Measurements from ENCODE around the gene CARD11. TPM values are rescaled to one million over a fixed set of nuclear protein-coding genes. Genes with fewer than 3 reads are reported as not detected.

The CARD11 gene
- total RNA-seq, 3 donors from 2014 or later = 0.80 to 2.9 (median 2.0) TPM

DNA sequence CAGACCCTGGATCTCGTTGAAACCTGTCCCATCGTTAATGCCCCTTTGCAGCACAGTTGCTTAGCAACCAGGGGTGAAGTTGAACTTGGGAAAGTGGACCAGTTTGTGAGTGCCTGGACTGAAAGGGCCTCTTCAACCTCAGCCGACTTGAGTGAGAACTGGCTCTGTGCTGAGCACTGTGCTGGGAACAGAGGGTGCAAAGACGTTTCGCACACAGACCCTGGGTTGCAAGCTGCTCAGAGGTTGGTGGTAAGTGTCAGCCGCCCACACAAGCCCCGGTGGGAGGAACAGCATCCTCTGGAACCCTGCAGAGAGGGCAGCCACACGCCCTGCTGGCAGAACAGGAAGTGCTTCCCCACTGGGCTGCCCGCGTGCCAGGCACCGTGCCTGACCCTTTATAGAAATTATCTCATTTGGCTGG, 89.2 kb downstream of the CARD11 start:
- Histone ChIP-seq H3K36me3 (no peaks in the 10 kb centered on the region), H3K4me1 (no peaks in the 10 kb centered on the region), H3K27me3 (no peaks in the 10 kb centered on the region), H3K4me3 (no peak overlapping the region), H3K9me3 (no peaks in the 10 kb centered on the region), H3K27ac (no peak overlapping the region)
- no peak for TF ChIP-seq POLR2AphosphoS5 (IDR thresholded peaks at IDR 0.05)
- TF ChIP-seq, protein P1, sequence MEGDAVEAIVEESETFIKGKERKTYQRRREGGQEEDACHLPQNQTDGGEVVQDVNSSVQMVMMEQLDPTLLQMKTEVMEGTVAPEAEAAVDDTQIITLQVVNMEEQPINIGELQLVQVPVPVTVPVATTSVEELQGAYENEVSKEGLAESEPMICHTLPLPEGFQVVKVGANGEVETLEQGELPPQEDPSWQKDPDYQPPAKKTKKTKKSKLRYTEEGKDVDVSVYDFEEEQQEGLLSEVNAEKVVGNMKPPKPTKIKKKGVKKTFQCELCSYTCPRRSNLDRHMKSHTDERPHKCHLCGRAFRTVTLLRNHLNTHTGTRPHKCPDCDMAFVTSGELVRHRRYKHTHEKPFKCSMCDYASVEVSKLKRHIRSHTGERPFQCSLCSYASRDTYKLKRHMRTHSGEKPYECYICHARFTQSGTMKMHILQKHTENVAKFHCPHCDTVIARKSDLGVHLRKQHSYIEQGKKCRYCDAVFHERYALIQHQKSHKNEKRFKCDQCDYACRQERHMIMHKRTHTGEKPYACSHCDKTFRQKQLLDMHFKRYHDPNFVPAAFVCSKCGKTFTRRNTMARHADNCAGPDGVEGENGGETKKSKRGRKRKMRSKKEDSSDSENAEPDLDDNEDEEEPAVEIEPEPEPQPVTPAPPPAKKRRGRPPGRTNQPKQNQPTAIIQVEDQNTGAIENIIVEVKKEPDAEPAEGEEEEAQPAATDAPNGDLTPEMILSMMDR (IDR thresholded peaks at IDR 0.05) = no peak
- no peak for TF ChIP-seq POLR2A (IDR thresholded peaks at IDR 0.05)
- peak in 1 of 2 donors; percentile 36 for DNase-seq (ENCODE audit: low spot score in 2 of 2)
- intact Hi-C loops (cut with DNase I; ENCODE audit: low total_unique reads) = no loop called here

DNA sequence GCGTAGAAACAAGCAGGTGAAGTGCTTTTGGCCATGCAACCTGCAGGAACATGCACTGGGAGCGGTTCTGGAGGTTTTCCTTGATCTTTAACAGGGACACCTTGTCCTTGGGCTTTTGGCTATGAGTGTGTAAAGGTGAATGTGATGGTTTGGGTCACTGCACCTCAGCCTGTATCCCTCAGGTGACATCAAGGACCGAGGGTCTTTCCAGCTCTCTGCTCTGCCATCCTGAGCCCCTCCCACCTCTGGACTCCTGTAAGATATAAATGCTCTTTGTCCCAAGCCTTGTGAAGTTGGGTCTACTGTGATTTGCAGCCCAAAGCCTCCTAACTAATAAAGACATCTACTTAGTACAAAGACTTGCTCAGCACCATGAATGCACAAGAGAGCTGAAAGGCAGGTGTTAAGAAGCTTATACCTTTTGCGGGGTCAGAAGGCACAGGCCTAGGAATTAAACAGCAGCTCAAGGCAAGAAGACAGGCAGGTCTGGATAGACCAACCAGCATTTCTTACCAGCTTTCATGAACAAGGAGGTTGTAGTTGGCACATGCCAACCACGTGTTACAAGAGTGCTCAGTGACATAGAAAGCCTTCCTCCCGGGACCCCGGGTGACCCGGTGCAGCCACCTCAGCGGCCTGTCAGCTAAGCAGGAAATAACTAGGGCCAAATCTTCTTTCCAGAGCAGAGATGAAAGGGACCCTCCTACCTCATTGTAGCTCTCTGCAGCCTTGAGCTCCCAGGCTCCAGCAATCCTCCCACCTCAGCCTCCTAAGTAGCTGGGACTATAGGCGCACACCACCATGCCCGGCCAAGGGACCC, 89.9 kb downstream of the CARD11 start:
- no peak for TF ChIP-seq POLR2AphosphoS5 (IDR thresholded peaks at IDR 0.05)
- TF ChIP-seq, protein P1 (IDR thresholded peaks at IDR 0.05) = no peak
- no peak for TF ChIP-seq POLR2A (IDR thresholded peaks at IDR 0.05)
- Histone ChIP-seq H3K9me3 (no peaks in the 10 kb centered on the region), H3K36me3 (no peaks in the 10 kb centered on the region), H3K4me1 (no peaks in the 10 kb centered on the region), H3K27ac (no peak overlapping the region), H3K4me3 (no peak overlapping the region), H3K27me3 (no peaks in the 10 kb centered on the region)
- peak in 1 of 2 donors; percentile 10 for DNase-seq (ENCODE audit: low spot score in 2 of 2)
- intact Hi-C loops (cut with DNase I; ENCODE audit: low total_unique reads) = no loop called here

DNA sequence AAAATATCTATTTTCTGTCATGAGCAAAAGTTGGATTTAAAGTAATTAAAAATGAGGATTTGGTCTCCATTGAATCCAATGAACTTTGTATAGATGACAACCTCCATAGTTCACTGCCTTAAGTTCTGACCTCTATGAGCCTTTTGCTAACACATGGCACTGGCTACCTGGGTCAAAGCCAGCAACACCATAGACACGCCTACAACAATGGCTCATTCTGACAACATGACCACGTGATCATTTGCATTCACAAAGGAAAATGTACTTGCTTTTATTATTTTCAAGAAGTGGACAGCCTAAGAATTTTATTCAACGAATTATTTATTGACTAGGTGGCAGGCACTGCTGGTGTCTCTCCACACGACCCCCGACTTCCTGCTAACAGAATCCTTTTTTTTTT, 90.6 kb downstream of the CARD11 start:
- no peaks in the 10 kb centered on the region for H3K9me3 ChIP-seq
- no peak for DNase-seq (ENCODE audit: low spot score in 2 of 2)
- no peaks in the 10 kb centered on the region for H3K36me3 ChIP-seq
- H3K27me3 ChIP-seq = no peaks in the 10 kb centered on the region
- no peak overlapping the region for H3K4me3 ChIP-seq
- TF ChIP-seq POLR2AphosphoS5 (IDR thresholded peaks at IDR 0.05) (no peak), POLR2A (IDR thresholded peaks at IDR 0.05) (no peak)
- TF ChIP-seq, protein P1 (IDR thresholded peaks at IDR 0.05) = no peak
- no peaks in the 10 kb centered on the region for H3K4me1 ChIP-seq
- H3K27ac ChIP-seq = no peak overlapping the region
- intact Hi-C loops (cut with DNase I; ENCODE audit: low total_unique reads) = no loop called here

DNA sequence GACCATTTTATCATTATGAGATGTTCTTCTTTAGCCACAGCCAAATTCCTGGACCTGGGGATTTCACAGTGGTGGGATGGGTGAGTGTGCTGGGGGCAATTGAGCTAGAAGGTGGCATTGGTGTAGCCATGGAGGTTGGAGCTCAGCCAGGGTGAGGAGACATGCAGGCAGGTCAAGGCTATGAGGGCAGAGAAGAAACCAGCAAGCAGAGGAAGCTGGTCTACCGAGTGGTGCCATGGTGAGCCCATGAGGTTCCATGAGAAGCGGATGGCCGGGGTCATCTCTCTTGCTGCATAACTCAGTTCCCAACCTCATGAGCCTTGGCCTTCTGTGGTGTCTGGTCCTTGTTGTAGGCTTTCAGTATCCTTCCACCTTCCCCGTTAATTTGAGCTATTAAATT, 91.4 kb downstream of the CARD11 start:
- no peaks in the 10 kb centered on the region for H3K27me3 ChIP-seq
- H3K4me3 ChIP-seq = no peak overlapping the region
- no peak overlapping the region for H3K27ac ChIP-seq
- no peak for TF ChIP-seq POLR2AphosphoS5 (IDR thresholded peaks at IDR 0.05)
- TF ChIP-seq, protein P1 (IDR thresholded peaks at IDR 0.05) = no peak
- TF ChIP-seq POLR2A (IDR thresholded peaks at IDR 0.05) = no peak
- DNase-seq (ENCODE audit: low spot score in 2 of 2) = peak in 1 of 2 donors; percentile 24
- no peaks in the 10 kb centered on the region for H3K9me3 ChIP-seq
- intact Hi-C loops (cut with DNase I; ENCODE audit: low total_unique reads) = no loop called here
- H3K4me1 ChIP-seq = no peaks in the 10 kb centered on the region
- H3K36me3 ChIP-seq = no peaks in the 10 kb centered on the region

DNA sequence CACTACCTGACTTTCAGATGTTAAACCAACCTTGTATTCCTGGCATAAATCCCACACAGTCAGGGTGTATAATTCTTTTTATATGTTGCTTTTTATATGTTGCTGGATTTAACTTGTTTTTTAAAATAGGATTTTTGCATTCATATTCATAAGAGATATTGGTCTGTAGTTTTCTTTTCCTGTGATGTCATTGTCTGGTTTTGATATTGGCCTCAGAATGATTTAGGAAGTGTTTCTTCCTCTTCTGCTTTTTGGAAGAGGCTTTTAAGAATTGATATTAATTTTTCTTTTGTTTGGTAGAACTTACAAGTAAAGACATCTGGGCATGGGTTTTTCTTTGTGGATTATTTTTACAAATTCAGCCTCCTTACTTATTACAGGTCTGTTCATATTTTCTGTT, 93.1 kb downstream of the CARD11 start:
- no peaks in the 10 kb centered on the region for H3K27me3 ChIP-seq
- no peak for DNase-seq (ENCODE audit: low spot score in 2 of 2)
- intact Hi-C loops (cut with DNase I; ENCODE audit: low total_unique reads) = no loop called here
- no peaks in the 10 kb centered on the region for H3K4me1 ChIP-seq
- no peaks in the 10 kb centered on the region for H3K36me3 ChIP-seq
- no peaks in the 10 kb centered on the region for H3K9me3 ChIP-seq
- H3K4me3 ChIP-seq = no peak overlapping the region
- no peak overlapping the region for H3K27ac ChIP-seq
- TF ChIP-seq, protein P1 (IDR thresholded peaks at IDR 0.05) = no peak
- TF ChIP-seq POLR2AphosphoS5 (IDR thresholded peaks at IDR 0.05) (no peak), POLR2A (IDR thresholded peaks at IDR 0.05) (no peak)
